CD14-positive monocyte (primary cell): Measurements from ENCODE around the gene CCDC88B. TPM values are rescaled to one million over a fixed set of nuclear protein-coding genes. Genes with fewer than 3 reads are reported as not detected.

ENCODE experiments used
- DNase-seq, 3 donors: peaks; one replicate each; pipeline ENCODE4 v3.0.0-alpha.2; 2011 to 2022
- H2AFZ ChIP-seq: 2 replicates; pipeline ENCODE4 v1.6.0; 2012; ENCODE audit warnings: mild to moderate bottlenecking, low read depth, low read length, inconsistent platforms; ENCODE audit not compliant: insufficient read depth, poor library complexity, severe bottlenecking
- H3K27ac ChIP-seq, 2 donors: 1 replicate in 1 of 2; 2 replicates in 1 of 2; pipeline ENCODE4 v1.5.1; 2012 to 2013; ENCODE audit warnings: low read length in 2 of 2, control low read depth in 1 of 2, inconsistent platforms in 1 of 2, low read depth in 1 of 2, mild to moderate bottlenecking in 1 of 2
- H3K27me3 ChIP-seq, 2 donors: one replicate each; pipeline versions ENCODE4 v1.6.0 to v1.6.1; 2011 to 2013; ENCODE audit warnings: low read length in 2 of 2; ENCODE audit not compliant: control insufficient read depth in 2 of 2, insufficient read depth in 2 of 2
- H3K36me3 ChIP-seq, 2 donors: replicated peaks in 1 of 2; 1 replicate in 1 of 2; 2 replicates in 1 of 2; pipeline versions ENCODE4 v1.5.1 to v1.6.1; 2012 to 2013; ENCODE audit warnings: low read length in 2 of 2, control low read depth in 1 of 2, inconsistent platforms in 1 of 2, mild to moderate bottlenecking in 1 of 2; ENCODE audit not compliant: insufficient read depth in 2 of 2, control insufficient read depth in 1 of 2
- H3K4me1 ChIP-seq, 2 donors: 1 replicate in 1 of 2; 2 replicates in 1 of 2; pipeline versions ENCODE4 v1.5.1 to v1.6.1; 2012 to 2013; ENCODE audit warnings: low read length in 2 of 2, control low read depth in 1 of 2, inconsistent platforms in 1 of 2, mild to moderate bottlenecking in 1 of 2, moderate library complexity in 1 of 2; ENCODE audit not compliant: insufficient read depth in 2 of 2, control insufficient read depth in 1 of 2
- H3K4me2 ChIP-seq: replicated peaks from 2 replicates; pipeline ENCODE3; 2012; ENCODE audit warnings: low read length, moderate library complexity, mild to moderate bottlenecking; ENCODE audit not compliant: poor library complexity, severe bottlenecking; ENCODE audit errors: extremely low read depth
- H3K4me3 ChIP-seq, 3 experiments: fragments of 200-600 bp in 1 of 3; sonication (generic) in 1 of 3; replicated peaks in 1 of 3; 1 replicate in 2 of 3; 2 replicates in 1 of 3; pipeline ENCODE4 v1.5.1; 2011 to 2013; ENCODE audit warnings: low read length in 3 of 3, mild to moderate bottlenecking in 3 of 3, control low read depth in 2 of 3, low read depth in 2 of 3, inconsistent platforms in 1 of 3, moderate library complexity in 1 of 3
- H3K79me2 ChIP-seq: 2 replicates; pipeline ENCODE4 v1.6.0; 2012; ENCODE audit warnings: mild to moderate bottlenecking, control low read depth, inconsistent platforms, low read length, moderate library complexity; ENCODE audit not compliant: insufficient read depth
- H3K9ac ChIP-seq: 2 replicates; pipeline ENCODE4 v1.6.0; 2017; ENCODE audit warnings: low read length, mild to moderate bottlenecking; ENCODE audit not compliant: insufficient read depth, poor library complexity, severe bottlenecking
- H3K9me3 ChIP-seq, 2 donors: replicated peaks in 1 of 2; 1 replicate in 1 of 2; 2 replicates in 1 of 2; pipeline versions ENCODE4 v1.5.1 to v1.6.1; 2012 to 2013; ENCODE audit warnings: low read length in 2 of 2, control low read depth in 1 of 2; ENCODE audit not compliant: control insufficient read depth in 1 of 2, insufficient read depth in 1 of 2
- H4K20me1 ChIP-seq: 2 replicates; pipeline ENCODE4 v1.6.0; 2012; ENCODE audit warnings: mild to moderate bottlenecking, low read length, control low read depth, moderate library complexity; ENCODE audit not compliant: insufficient read depth
- H3K27ac Mint-ChIP-seq, 7 donors: one replicate each; pipeline ENCODE4 v1.8.0; 2020; ENCODE audit warnings: mild to moderate bottlenecking in 7 of 7, mixed read lengths in 7 of 7, moderate library complexity in 6 of 7, inconsistent platforms in 2 of 7
- H3K27me3 Mint-ChIP-seq, 3 donors: one replicate each; pipeline ENCODE4 v1.8.0; 2021 to 2022; ENCODE audit warnings: low read depth in 3 of 3, mild to moderate bottlenecking in 3 of 3, mixed read lengths in 3 of 3, moderate library complexity in 3 of 3, inconsistent platforms in 1 of 3
- H3K36me3 Mint-ChIP-seq, 2 donors: one replicate each; pipeline ENCODE4 v1.8.0; 2020; ENCODE audit warnings: mixed read lengths in 2 of 2, inconsistent platforms in 1 of 2, mild to moderate bottlenecking in 1 of 2
- H3K4me1 Mint-ChIP-seq: one replicate; pipeline ENCODE4 v1.8.0; 2020; ENCODE audit warnings: mild to moderate bottlenecking, mixed read lengths
- H3K4me3 Mint-ChIP-seq, 2 donors: one replicate each; pipeline ENCODE4 v1.8.0; 2020; ENCODE audit warnings: mild to moderate bottlenecking in 2 of 2, mixed read lengths in 2 of 2, moderate library complexity in 1 of 2
- H3K9me3 Mint-ChIP-seq, 7 donors: one replicate each; pipeline ENCODE4 v1.8.0; 2020 to 2022; ENCODE audit warnings: mixed read lengths in 7 of 7, mild to moderate bottlenecking in 6 of 7, moderate library complexity in 6 of 7, inconsistent platforms in 2 of 7
- CTCF ChIP-seq: fragments of 200-600 bp; IDR thresholded peaks from one replicate; pipeline ENCODE4 v1.8.0; 2022; ENCODE audit warnings: antibody characterized with exemption, mild to moderate bottlenecking
- WGBS: methylation state at CpG from one replicate; pipeline ENCODE4 v1.1.5; 2013; ENCODE audit warnings: missing lambda C conversion rate; ENCODE audit not compliant: insufficient coverage; 5-methylcytosine and 5-hydroxymethylcytosine counted together
- intact Hi-C, 2 donors: fragments of 100-400 bp; cut with micrococcal nuclease; formaldehyde crosslinking; loops; one replicate each; pipeline versions ENCODE4 v1.15.0 to v1.15.1; 2023
- polyA plus RNA-seq, 3 donors: library from polyadenylated mRNA; depleted of rRNA in 1 of 3; unstranded in 2 of 3; stranded (reverse) in 1 of 3; fragments of 300-500 nt in 2 of 3; fragments of >200 nt in 1 of 3; fragmentation: Illumina TruSeq in 2 of 3; gene quantifications; 1 replicate in 2 of 3; 2 replicates in 1 of 3; pipeline ENCODE4 v1.2.3, GENCODE V29; 2012 to 2021

The CCDC88B gene
- polyA plus RNA-seq, 3 donors = 8.2 to 215 (median 18.9) TPM

- no peak overlapping the region for H3K27ac Mint-ChIP-seq
- Histone ChIP-seq H3K9ac (no peak overlapping the region), H3K27ac (no peak overlapping the region), H4K20me1 (no peaks in the 10 kb centered on the region), H3K9me3 (peaks cover 4 to 48% of the 10 kb centered on the region in 2 donors), H3K36me3 (no peaks in the 10 kb centered on the region), H3K4me3 (no peak overlapping the region), H3K4me1 (peaks cover 23 to 38% of the 10 kb centered on the region in 2 donors), H3K79me2 (no peaks in the 10 kb centered on the region), H2AFZ (no peak overlapping the region), H3K4me2 (no peak overlapping the region), H3K27me3 (peaks cover 71 to 88% of the 10 kb centered on the region in 2 donors)
- 0% methylated on average over 1 of the region's 1 CpG for WGBS
- intact Hi-C loops = no loop called here
- H3K4me3 Mint-ChIP-seq = peak overlapping the region in 1 of 2 donors; percentile 91
- DNase-seq = no peak
- peaks cover 84 to 95% (median 89%) of the 10 kb centered on the region in 3 donors for H3K27me3 Mint-ChIP-seq
- peaks cover 5 to 20% of the 10 kb centered on the region in 2 donors for H3K36me3 Mint-ChIP-seq
- peaks cover 26% of the 10 kb centered on the region for H3K4me1 Mint-ChIP-seq
- H3K9me3 Mint-ChIP-seq = peaks cover 0 to 43% (median 9%) of the 10 kb centered on the region in 7 donors
- TF ChIP-seq CTCF = no peak
These were observed 43.8 kb upstream of the CCDC88B start for GRCh38 chr11:64296236-64296635.

- no peak overlapping the region for H2AFZ ChIP-seq
- TF ChIP-seq CTCF = no peak
- no peak overlapping the region for H3K4me2 ChIP-seq
- H3K9ac ChIP-seq = no peak overlapping the region
- H3K36me3 ChIP-seq = no peaks in the 10 kb centered on the region
- DNase-seq = no peak
- H3K4me1 Mint-ChIP-seq = peaks cover 30% of the 10 kb centered on the region
- no peaks in the 10 kb centered on the region for H3K79me2 ChIP-seq
- no peak overlapping the region for H3K4me3 ChIP-seq
- no peaks in the 10 kb centered on the region for H4K20me1 ChIP-seq
- intact Hi-C loops = no loop called here
- H3K9me3 Mint-ChIP-seq = peaks cover 0 to 43% (median 9%) of the 10 kb centered on the region in 7 donors
- H3K27ac Mint-ChIP-seq = no peak overlapping the region
- peaks cover 85 to 98% (median 96%) of the 10 kb centered on the region in 3 donors for H3K27me3 Mint-ChIP-seq
- peaks cover 27 to 36% of the 10 kb centered on the region in 2 donors for H3K4me1 ChIP-seq
- H3K36me3 Mint-ChIP-seq = peaks cover 5 to 20% of the 10 kb centered on the region in 2 donors
- H3K9me3 ChIP-seq = peaks cover 3 to 48% of the 10 kb centered on the region in 2 donors
- H3K27ac ChIP-seq = no peak overlapping the region
- H3K4me3 Mint-ChIP-seq = peak overlapping the region in 1 of 2 donors; percentile 91
- peaks cover 69 to 87% of the 10 kb centered on the region in 2 donors for H3K27me3 ChIP-seq
- 7% methylated on average over 24 of the region's 34 CpGs for WGBS
These were observed 42.9 kb upstream of the CCDC88B start for GRCh38 chr11:64296830-64297698.
